NCI-H2196 (cell line): Measurements from ENCODE around the gene KYNU.
"Not testable (repeated sequence)": the region's sequence is repeated elsewhere in the genome, so short reads cannot be mapped to it uniquely, and the experiment has no call there.

Source experiments
- DNase-seq: peaks from one replicate; lab custom pipeline; 2025; ENCODE audit not compliant: unreplicated experiment; lab: John Stamatoyannopoulos, UW

The KYNU gene

DNA sequence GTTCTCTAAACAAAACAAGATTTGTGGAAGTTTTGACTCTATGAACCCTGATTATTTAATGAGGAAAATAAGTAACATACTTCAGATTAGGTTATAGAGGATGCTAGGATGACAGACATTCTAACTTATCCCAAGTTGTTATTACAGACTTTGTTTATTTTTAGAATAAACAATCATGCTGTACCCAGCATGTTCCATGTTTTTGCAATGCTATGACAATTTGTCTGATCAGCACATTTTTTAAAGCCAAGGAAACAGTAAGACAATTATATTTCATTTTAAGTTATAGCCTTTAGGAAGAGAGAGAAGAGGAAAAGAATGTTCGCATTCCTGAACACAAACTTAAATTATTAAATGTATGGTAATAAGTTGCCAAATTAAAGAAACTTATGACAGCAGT lies 119.8 kb downstream of the KYNU start:
- no peak for DNase-seq

DNA sequence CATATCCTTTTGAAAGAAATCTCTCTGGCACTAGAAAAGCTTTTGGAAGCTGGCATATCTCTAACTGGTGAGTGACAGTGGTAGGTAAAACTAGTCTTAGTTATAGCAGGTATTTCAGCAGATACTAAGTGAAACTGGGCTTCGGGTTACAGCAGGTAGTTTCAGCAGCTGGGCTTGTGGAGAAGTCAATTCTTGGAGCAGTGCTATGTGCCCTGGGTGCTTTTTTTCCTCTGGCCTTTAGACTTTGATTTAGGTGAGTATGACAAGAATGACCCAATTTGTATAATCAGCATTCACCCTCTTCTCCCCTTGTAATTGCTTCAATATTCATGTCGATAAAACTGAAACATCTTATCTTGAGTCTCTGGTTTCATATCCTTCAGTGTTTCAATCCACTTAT lies 123.1 kb downstream of the KYNU start:
- no peak for DNase-seq

DNA sequence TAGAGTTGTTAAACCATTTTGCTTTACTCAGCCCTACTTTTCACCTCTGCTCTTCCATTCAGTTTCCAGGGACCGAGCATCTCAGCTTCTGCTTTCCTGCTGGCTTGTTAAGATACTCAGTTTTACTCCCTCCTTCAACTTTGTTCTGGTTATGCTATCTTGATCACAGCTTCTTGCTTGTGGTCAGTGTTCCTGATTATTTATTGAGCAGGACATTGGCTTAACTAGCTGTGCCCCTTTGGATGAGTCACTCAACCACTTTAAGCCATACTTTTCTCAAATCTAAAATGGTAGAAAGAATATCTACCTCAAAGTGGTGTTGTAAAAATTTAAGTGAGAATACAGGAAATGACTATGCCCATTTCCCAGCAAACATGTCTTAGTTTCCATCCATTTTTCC lies 124.0 kb downstream of the KYNU start:
- DNase-seq, result no peak

DNA sequence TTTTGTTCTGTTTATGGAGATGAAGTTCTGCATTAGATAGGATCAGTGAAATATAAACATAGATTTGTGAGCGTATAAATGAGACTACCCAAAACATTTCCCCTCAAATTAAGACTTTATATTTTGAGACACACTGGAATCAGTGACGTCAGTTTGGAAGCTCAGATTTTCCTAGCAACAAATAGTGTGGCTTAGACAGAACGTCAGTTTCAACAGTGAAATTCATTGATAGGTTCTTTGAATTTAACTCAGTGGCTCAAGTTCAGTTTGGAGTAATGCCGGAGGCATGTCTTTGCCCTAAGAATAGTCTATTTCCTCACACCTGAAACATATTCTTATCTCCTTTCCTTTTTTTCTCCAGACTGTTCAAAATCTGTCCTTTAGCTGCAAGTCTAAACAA lies 138.2 kb downstream of the KYNU start:
- DNase-seq, result no peak

DNA sequence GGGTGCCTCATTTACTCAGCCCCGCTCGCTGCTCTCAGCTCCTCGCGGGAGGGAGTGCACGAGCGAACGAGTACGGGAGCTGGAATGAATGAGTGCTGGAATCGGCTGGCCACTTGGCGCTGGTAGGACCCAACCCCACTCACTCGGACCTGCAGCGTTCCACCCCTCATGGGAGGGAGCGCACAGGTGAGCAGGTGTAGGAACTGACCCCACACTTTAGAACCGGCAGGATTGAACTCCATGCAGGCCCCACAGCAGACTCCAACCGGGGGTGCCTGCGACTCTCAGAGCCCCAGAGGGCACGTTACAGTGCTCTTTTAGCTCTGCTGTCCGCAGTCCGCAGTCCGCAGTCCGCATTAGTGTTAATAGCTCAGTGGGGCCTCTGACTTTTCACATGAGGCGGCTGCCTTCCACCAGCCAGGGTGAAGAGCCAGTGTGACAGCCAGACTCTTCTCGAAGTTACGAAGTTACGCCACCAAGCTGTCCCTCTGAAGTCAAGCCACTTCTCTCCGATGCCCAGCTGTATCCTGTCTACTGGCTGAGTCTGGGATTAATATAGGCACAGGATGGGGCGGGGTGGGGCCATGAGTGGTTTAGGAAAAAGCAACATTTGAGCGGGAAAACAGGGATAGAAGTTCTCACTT lies 149.1 kb downstream of the KYNU start:
- DNase-seq, result no peak

DNA sequence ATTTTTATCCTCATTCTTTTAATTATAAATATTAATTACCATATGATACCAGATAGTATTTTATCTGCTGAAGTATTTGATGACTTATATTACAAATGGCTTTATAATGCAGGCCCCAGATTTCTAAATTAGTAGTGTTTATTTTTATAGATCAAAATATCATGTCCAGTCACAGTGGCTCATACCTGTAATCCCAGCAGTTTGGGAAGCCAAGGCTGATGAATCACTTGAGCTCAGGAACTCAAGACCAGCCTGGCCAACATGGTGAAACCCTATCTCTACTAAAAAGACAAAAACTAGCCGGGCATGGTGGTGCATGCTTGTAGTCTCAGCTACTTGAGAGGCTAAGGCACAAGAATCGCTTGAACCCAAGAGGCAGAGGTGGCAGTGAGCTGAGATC lies 151.7 kb downstream of the KYNU start:
- DNase-seq, result no peak

DNA sequence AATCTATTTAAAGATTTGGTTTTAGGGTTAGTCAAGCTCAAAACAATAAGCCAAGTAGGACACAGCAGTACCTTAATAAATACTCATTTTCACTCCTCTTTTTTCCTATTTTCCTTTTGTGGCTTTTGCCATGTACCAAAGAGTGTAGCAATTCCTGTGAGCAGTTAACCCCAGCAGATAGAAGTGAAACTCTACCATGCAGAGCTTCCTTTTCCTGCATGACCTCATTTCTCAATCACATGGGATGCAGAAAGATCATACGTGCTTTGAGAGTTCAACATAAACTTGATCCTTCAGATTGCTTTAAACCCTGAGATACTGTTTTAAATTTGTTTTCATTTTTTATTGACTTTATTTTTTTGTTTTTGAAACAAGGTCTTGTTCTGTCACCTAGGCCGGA lies 152.7 kb downstream of the KYNU start:
- DNase-seq, result no peak

DNA sequence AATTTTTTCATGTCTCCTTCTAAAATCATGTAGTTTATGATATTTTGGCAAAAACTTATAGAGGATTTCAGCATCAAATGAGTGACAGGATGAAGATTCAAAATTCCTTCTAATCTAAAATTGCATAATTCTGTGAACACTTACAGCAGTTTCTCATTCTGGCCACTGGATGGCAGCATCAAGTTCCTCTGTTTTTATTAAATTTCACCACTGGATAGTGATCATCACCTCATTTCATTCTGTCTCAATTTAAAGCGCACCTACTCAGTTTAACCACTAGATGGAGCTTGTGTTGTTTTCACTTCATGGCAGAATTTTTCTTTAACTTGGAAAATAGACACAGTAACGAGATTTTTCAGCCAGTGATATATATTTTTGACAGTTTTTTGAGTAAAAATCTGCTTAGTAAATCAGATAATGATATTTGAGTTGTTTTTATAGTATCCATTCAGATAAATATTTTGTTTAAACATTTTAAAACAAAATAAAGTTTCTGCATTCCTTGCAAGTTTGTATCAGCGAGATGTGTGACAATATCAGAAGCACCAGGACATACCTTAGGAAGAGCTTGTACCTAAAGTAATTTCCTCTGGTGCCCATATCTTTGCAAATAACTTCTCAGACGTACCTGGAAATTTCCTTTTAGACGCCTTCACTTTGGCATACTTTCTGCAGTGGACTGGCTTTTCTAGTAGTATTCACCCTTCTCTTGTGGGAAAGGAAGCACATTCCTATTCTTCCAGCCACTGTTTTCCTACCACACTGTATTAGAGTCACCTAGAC lies 157.0 kb downstream of the KYNU start:
- peak; percentile 64 for DNase-seq

DNA sequence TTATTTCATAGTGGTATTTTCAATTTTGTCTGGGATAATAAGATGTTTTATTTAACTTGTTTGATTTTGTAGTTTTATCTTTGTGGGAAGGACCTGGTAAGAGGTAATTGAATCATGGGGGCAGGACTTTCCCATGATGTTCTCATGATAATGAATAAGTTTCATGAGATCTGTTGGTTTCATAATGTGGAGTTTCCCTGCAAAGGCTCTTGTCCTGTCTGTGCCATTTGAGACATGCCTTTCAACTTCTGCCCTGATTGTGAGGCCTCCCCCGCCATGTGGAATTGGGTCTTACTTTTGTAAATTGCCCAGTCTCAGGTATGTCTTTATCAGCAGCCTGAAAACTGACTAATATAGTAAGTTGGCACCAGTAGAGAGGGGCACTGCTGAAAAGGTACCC lies 174.0 kb downstream of the KYNU start:
- no peak for DNase-seq

DNA sequence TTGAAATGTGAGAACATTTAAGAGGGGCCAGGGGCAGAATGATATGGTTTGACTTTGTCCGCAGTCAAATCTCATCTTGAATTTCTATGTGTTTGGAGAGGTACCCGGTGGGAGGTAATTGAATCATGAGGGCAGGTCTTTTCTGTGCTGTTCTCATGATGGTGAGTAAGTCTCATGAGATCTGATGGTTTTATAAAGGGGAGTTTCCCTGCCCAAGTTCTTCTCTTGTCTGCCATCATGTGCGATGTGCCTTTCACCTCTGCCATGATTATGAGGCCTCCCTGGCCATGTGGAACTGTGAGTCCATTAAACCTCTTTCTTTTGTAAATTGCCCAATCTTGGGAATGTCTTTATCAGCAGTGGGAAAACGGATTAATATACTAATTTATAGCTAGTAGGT lies 176.0 kb downstream of the KYNU start:
- not testable (repeated sequence) for DNase-seq

DNA sequence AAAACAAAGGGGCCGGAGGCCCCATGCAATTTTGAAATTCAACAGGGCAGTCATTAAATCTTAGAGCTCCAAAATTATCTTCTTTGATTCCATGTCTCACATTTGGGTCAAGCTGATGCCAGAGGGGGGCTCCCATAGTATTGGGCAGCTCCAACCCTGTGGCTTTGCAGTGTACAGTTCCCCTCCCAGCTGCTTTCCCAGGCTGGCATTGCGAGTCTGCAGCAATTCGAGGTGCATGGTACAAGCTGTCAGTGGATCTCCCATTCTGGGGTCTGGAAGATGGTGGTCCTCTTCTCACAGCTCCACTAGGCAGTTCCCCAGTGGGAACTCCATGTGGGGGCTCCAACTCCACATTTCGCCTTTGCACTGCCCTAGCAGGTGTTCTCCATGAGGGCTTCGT lies 179.1 kb downstream of the KYNU start:
- no peak for DNase-seq

DNA sequence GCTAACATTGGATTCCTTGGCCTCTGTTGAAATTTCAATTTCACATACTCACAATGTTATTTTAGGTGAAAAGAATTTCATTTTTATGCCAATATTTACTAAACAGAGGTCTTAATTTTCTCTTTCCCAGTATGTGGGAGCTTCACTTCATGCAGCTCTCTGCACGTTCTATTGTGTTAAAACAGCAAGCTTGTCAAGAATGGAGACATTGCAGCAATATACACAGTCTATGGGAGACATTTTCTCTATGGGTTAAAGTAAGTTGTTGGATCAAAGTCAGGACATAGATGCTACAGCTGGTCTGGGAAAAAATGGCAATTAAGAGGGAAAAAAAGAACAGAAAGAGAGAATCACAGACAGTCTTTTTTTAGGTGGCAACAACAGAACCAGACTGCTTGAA lies 181.4 kb downstream of the KYNU start:
- no peak for DNase-seq

DNA sequence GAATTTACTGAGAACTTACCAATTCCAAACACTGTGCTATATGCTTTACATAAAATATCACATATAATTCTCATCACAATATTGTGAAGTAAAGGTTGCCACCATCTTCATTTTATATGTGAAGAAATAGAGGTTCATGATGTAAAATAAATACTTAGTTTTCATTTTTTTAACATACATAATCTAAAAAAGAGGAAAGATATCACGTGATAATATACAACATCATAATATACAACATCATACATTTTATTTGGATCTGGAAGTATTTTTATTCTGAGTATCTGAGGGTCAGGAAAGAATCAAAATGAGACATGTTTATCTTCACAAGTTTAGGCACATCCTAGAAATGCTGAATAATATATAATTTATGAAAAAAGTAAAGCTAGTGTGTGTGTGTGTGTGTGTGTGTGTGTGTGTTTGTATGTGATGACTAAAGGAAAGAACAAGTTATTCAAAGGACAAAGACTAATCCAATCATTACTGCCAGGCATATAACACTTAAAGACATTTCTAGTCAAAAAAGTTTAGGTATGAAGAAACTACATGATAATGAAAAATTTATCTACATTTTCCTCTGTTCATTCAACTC lies 186.2 kb downstream of the KYNU start:
- DNase-seq, result no peak

DNA sequence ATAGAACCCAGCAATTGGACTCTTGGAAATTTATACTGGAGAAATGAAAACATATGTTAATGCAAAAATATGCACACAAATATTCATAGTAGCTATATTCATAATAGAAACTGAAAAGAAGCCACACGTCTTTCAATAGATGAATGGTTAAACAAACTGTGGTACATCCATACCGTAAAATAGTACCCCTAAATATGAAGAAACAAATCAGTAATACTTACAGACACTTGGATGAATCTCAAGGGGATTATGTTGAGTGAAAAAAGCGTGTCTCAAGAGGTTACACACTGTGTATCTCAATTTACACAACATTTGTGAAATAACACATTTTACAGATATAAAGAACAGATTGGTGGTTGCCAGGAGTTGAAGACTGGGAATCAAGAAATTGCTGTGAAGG lies 190.6 kb downstream of the KYNU start:
- no peak for DNase-seq

DNA sequence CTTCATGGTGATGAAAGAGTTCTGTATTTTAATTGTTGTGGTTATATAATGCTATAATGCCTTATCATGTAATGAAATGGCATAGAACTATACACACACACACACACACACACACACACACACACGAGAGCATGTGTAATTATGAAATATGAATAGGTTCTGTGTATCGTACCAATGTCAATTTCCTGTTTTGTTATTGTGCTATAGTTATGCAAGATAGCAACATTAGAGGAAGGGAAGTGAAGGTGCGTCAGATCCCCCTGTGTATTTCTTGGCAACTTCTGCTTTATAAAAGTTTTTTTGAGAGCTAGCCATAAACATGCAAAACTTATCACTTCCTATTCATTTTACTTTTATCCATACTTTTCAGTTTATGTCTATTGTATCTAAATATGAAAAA lies 191.0 kb downstream of the KYNU start:
- no peak for DNase-seq

DNA sequence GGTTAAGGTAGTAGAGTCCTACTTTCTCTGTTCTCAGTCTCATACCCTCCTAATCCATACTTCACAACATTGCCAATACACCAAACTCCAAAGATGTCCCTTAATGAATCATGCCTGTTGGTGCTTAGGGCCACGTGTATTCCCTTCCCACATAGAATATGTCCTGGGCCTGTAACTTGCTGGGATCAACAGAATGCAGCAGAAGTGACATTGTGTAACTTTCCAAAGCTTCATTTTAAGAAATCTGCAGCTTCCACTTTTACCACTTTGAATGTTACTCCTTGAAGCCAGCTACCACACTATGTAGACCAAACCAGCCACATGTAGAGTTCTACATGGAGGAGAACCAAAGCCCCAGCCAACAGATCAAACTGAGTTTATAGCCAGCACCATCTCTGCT lies 193.2 kb downstream of the KYNU start:
- no peak for DNase-seq

DNA sequence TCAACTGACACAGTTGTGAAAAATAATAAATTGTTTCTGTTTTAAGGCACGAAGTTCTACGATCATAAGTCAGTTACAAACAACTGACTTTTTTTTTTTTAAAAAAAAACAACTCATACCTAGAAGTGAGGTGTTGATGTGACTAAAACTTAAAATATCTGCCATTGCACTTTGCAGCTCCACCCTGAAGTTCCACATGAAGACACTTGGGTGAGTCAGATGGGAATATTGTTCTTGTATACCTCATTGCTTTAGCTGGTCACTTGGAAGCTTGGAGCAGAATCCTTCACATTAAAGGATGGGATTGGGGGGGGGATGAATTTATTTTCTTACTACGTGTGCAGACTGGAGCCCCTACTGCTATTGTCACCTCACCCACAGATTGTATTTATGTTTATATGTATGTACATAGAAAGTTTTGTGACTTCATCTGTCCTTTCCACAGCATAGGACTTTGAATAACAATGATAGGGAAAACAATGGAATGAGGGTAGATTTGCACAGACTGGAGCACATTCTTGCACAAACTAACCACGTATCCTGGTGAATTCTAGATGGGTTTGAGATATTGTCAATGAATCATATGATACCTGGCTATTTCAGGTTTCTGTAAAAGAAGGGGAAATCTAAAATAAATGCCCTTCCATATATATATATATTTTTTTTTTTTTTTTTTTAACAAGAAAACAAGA lies 193.9 kb downstream of the KYNU start:
- DNase-seq, result no peak

DNA sequence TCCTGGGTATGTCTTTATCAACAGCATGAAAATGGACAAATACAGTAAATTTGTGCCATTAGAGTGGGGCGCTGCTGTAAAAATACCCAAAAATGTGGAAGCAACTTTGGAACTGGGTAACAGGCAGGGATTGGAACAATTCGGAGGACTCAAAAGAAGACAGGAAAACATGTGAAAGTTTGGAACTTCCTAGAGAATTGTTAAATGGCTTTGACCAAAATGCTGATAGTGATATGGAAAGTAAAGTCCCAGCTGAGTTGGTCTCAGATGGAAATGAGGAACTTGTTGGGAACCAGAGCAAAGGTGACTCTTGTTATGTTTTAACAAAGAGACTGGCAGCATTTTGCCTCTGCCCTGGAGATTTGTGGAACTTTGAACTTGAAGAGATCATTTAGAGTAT lies 197.4 kb downstream of the KYNU start:
- DNase-seq, result not testable (repeated sequence)

DNA sequence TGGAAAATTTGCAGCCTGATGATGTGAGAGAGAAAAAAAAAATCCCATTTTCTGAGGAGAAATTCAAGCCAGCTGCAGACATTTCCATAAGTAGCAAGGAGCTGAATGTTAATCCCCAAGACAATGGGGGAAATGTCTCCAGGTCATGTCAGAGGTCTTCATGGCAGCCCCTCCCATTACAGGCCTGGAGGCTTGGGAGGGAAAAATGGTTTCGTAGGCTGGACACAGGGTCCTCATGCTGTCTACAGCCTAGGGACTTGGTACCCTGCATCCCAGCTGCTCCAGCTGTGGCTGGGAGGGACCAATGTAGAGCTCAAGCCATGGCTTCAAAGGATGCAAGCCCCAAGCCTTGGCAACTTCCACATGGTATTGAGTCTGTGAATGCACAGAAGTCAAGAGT lies 198.2 kb downstream of the KYNU start:
- no peak for DNase-seq

DNA sequence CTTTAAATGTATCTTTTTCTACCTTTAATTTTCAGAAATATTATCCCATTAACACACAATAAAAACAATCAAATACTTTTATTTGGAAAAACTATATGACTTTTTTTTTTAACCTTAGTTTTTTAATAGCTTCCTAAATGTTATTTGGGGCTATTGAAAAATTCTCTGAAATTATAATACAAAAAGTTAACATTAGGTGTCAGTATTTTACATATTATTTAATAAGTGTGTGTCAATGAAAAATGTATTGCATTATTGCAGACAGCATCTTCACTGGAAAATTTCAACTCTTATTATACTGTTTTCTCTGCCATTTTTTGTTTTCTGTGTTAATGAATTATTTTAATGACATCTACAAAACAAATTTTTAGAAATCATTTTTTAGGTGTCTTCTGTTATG lies 200.6 kb downstream of the KYNU start:
- no peak for DNase-seq

DNA sequence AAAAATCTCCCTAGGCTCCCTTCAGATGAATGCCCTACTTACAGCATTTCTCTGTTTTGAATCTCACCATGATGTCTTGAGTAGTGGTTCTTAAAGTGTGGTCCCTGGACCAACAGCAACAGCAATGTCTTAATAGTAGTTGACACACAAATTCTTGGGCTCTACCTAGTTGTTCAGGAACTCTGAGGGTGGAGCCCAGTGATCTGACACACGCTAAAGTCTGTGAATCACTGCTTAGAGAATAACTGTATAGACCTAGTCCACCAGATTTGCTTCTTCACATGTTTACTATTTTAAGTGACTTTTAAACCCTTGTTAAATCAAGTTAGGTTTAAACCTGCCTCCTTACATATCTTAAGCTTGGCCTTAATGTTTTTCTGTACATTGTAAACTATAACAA lies 204.2 kb downstream of the KYNU start:
- DNase-seq, result no peak

DNA sequence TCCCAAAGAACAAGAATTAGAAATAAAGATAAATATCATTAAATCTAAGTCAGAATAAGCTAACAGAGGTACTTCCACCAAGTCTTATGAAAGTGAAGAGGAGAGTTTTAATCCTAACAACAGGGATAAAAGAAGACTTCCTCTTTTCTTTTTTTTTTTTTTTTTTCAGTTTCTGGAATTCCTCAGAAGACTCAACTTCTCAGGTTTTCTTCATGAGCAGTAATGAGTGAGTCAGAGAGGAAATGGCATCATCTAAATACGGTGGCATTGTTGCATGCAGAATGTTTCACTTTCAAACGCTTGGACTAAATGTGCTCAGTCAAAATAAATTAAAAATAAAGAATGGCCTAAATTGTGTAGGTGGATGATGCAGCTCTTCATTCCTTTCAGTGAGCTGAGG lies 206.2 kb downstream of the KYNU start:
- no peak for DNase-seq
